Thyroid gland (tissue), 4 donors: ENCODE data around the gene NPTN. TPM values are rescaled to one million over a fixed set of nuclear protein-coding genes. Genes with fewer than 3 reads are reported as not detected.

Experiments used
- DNase-seq, 2 donors: peaks; one replicate each; pipeline ENCODE4 v3.0.0-alpha.2; 2019
- H3K27ac ChIP-seq, 3 donors: fragments of 200-600 bp; sonication (generic); 1 replicate in 2 of 3; 2 replicates in 1 of 3; pipeline ENCODE4 v1.5.1; 2016 to 2019; ENCODE audit warnings: mild to moderate bottlenecking in 1 of 3, moderate library complexity in 1 of 3
- H3K27me3 ChIP-seq: fragments of 200-600 bp; sonication (generic); one replicate; pipeline ENCODE4 v1.5.1; 2019
- H3K36me3 ChIP-seq, 2 donors: fragments of 200-600 bp; sonication (generic); one replicate each; pipeline ENCODE4 v1.5.1; 2016 to 2019
- H3K4me1 ChIP-seq, 2 donors: fragments of 200-600 bp; sonication (generic); one replicate each; pipeline ENCODE4 v1.5.1; 2017 to 2019
- H3K4me3 ChIP-seq, 3 donors: fragments of 200-600 bp; sonication (generic); replicated peaks in 1 of 3; 1 replicate in 2 of 3; 2 replicates in 1 of 3; pipeline ENCODE4 v1.5.1; 2016; ENCODE audit warnings: mild to moderate bottlenecking in 1 of 3
- H3K9me3 ChIP-seq: fragments of 200-600 bp; sonication (generic); one replicate; pipeline ENCODE4 v1.5.1; 2017
- POLR2A ChIP-seq, 2 donors: fragments of 450-650 bp; IDR thresholded peaks; one replicate each; pipeline ENCODE4 v1.6.1; 2017; ENCODE audit warnings: antibody characterized with exemption in 2 of 2, mild to moderate bottlenecking in 2 of 2, moderate library complexity in 1 of 2
- WGBS, 2 donors: methylation state at CpG; one replicate each; pipeline ENCODE4 v1.1.5; 2017; 5-methylcytosine and 5-hydroxymethylcytosine counted together
- intact Hi-C: fragments of 100-400 bp; cut with DNase I; formaldehyde crosslinking; loops from one replicate; pipeline ENCODE4 v1.15.1; 2023
- total RNA-seq, 4 donors: library from RNA; depleted of rRNA; stranded (reverse); fragments of >200 nt; gene quantifications; one replicate each; pipeline ENCODE4 v1.2.3, GENCODE V29; 2016
- TF ChIP-seq, protein P1 (sequence below), 6 experiments: fragments of 200-600 bp in 3 of 6; fragments of 450-650 bp in 3 of 6; sonication (generic) in 3 of 6; IDR thresholded peaks; one replicate each; pipeline ENCODE4 v1.5.1; 2016 to 2019; ENCODE audit warnings: antibody characterized with exemption in 6 of 6, mild to moderate bottlenecking in 2 of 6, inconsistent platforms in 1 of 6, moderate library complexity in 1 of 6

The NPTN gene
- total RNA-seq, 4 donors from 2014 or later, result 86.7 to 134 (median 124) TPM

- no peak for DNase-seq
- TF ChIP-seq POLR2A (IDR thresholded peaks at IDR 0.05), result no peak
- TF ChIP-seq, protein P1, sequence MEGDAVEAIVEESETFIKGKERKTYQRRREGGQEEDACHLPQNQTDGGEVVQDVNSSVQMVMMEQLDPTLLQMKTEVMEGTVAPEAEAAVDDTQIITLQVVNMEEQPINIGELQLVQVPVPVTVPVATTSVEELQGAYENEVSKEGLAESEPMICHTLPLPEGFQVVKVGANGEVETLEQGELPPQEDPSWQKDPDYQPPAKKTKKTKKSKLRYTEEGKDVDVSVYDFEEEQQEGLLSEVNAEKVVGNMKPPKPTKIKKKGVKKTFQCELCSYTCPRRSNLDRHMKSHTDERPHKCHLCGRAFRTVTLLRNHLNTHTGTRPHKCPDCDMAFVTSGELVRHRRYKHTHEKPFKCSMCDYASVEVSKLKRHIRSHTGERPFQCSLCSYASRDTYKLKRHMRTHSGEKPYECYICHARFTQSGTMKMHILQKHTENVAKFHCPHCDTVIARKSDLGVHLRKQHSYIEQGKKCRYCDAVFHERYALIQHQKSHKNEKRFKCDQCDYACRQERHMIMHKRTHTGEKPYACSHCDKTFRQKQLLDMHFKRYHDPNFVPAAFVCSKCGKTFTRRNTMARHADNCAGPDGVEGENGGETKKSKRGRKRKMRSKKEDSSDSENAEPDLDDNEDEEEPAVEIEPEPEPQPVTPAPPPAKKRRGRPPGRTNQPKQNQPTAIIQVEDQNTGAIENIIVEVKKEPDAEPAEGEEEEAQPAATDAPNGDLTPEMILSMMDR (IDR thresholded peaks at IDR 0.05), result no peak
- intact Hi-C loops, result no loop called here
- Histone ChIP-seq H3K4me3 (no peak overlapping the region), H3K27me3 (no peaks in the 10 kb centered on the region), H3K36me3 (no peaks in the 10 kb centered on the region), H3K27ac (no peak overlapping the region), H3K4me1 (no peaks in the 10 kb centered on the region), H3K9me3 (no peaks in the 10 kb centered on the region)
These were observed 91.7 kb downstream of the NPTN start for GRCh38 chr15:73541479-73541878.

DNA sequence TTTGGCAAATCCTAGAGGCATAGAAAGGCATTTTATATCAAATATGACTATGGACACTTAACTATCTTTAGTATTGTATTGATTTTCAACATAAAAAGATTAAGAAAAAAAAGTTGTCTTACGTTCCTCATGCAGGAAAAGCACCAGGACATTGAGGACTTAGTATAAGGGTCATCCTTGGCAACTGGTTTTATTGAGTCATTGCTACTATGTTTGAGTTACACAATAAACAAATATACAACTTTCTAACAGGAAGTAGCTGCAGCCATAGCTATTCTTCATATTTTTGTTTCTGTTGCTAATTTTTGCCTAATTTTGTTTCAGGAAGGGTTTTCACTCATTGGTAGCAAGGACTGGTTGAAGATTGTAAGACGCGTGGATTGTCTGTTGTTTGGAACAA, 93.0 kb downstream of the NPTN start:
- Histone ChIP-seq H3K27ac (no peak overlapping the region), H3K36me3 (no peaks in the 10 kb centered on the region), H3K4me1 (no peaks in the 10 kb centered on the region), H3K9me3 (no peaks in the 10 kb centered on the region), H3K27me3 (no peaks in the 10 kb centered on the region), H3K4me3 (no peak overlapping the region)
- TF ChIP-seq, protein P1 (IDR thresholded peaks at IDR 0.05), result no peak
- TF ChIP-seq POLR2A (IDR thresholded peaks at IDR 0.05), result no peak
- no peak for DNase-seq
- intact Hi-C loops, result no loop called here
- WGBS, 2 donors, result 63 to 65% methylated on average over 3 of the region's 3 CpGs

GRCh38 chr15:73539212-73540128, 93.7 kb downstream of the NPTN start:
- Histone ChIP-seq H3K4me3 (no peak overlapping the region), H3K27ac (no peak overlapping the region), H3K4me1 (no peaks in the 10 kb centered on the region), H3K27me3 (no peaks in the 10 kb centered on the region), H3K9me3 (no peaks in the 10 kb centered on the region), H3K36me3 (no peaks in the 10 kb centered on the region)
- peak; percentile 83 for DNase-seq
- 44 to 53% methylated on average over 9 of the region's 9 CpGs for WGBS, 2 donors
- intact Hi-C loops, result no loop called here
- TF ChIP-seq POLR2A (IDR thresholded peaks at IDR 0.05), result no peak

DNA sequence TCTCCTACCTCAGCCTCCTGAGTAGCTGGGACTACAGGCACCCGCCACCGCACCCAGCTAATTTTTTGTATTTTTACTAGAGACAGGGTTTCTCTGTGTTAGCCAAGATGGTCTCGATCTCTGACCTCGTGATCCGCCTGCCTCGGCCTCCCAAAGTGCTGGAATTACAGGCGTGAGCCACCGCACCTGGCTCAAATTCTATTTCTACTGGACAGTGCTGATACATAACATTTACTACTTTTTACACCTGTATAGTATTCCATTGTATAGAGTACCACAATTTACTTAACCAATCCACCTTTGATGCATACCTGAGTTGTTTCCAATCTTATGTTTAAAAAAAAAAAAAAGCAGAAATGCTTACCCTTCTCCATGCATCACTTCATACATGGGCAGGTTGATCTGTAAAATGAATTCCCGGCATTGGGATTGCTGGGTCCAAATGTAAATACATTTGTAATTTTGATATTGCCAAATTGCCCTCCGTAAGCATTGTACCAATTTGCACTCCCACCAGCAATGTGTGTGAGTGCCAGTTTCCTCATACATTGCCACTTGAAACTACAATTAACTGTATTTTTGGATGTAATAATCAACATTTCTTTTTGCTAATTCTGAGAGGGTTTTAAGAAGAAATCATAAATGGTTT, 94.5 kb downstream of the NPTN start:
- WGBS, 2 donors, result 93 to 95% methylated on average over 10 of the region's 10 CpGs
- TF ChIP-seq, protein P1 (IDR thresholded peaks at IDR 0.05), result no peak
- TF ChIP-seq POLR2A (IDR thresholded peaks at IDR 0.05), result no peak
- no peaks in the 10 kb centered on the region for H3K9me3 ChIP-seq

DNA sequence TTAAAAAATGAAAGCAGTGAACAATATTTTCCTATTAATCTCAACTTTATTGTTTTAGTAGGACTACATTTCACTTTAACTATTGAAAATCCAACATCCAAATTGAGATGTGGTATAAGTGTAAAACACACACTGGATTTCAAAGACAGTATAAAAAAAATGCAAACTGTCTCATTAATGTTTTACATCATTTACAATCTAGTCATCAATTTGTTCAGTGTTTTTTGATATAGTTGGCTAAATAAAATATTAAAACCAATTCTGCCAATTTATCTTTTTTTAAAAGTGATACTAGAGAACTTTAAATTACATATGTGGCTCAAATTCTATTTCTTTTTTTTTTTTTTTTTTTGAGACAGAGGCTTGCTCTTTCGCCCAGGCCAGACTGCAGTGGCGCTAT, 95.1 kb downstream of the NPTN start:
- no peaks in the 10 kb centered on the region for H3K4me1 ChIP-seq
- no peaks in the 10 kb centered on the region for H3K36me3 ChIP-seq
- H3K9me3 ChIP-seq, result no peaks in the 10 kb centered on the region
- intact Hi-C loops, result no loop called here
- TF ChIP-seq, protein P1 (IDR thresholded peaks at IDR 0.05), result no peak
- no peak overlapping the region for H3K4me3 ChIP-seq
- H3K27ac ChIP-seq, result no peak overlapping the region
- H3K27me3 ChIP-seq, result no peaks in the 10 kb centered on the region
- WGBS, 2 donors, result 94 to 100% methylated on average over 2 of the region's 2 CpGs
- no peak for DNase-seq

More for the DNA sequence above, 94.5 kb downstream of the NPTN start:
- intact Hi-C loops, result no loop called here
- no peak overlapping the region for H3K4me3 ChIP-seq
- no peaks in the 10 kb centered on the region for H3K36me3 ChIP-seq
- no peak for DNase-seq
- H3K27me3 ChIP-seq, result no peaks in the 10 kb centered on the region
- H3K4me1 ChIP-seq, result no peaks in the 10 kb centered on the region
- H3K27ac ChIP-seq, result no peak overlapping the region
